Fibroblast of the aortic adventitia (primary cell): ENCODE measurements around the gene ITIH4. TPM values are rescaled to one million over a fixed set of nuclear protein-coding genes. Genes with fewer than 3 reads are reported as not detected.

Experiments
- DNase-seq: peaks from one replicate; pipeline ENCODE4 v3.0.0-alpha.2; 2010; ENCODE audit warnings: low read depth
- H3K4me3 ChIP-seq: 2 replicates; pipeline ENCODE4 v1.5.1; 2011; ENCODE audit warnings: low read depth, mild to moderate bottlenecking, control low read depth, low read length, moderate library complexity
- CTCF ChIP-seq: IDR thresholded peaks from 2 replicates; pipeline ENCODE4 v1.5.1; 2011; ENCODE audit warnings: mild to moderate bottlenecking, low read length, control low read depth, inconsistent platforms; ENCODE audit not compliant: insufficient read depth
- total RNA-seq: library from RNA; depleted of rRNA; stranded (reverse); fragments of >200 nt; gene quantifications from 2 replicates; pipeline ENCODE4 v1.2.3, GENCODE V29; 2012; ENCODE audit warnings: low replicate concordance

Gene ITIH4
- total RNA-seq, 1 donor: 0.36 TPM

GRCh38 chr3:52817860-52818259, 12.6 kb downstream of the ITIH4 start:
- DNase-seq: no peak
- H3K4me3 ChIP-seq: no peak overlapping the region
- TF ChIP-seq CTCF: no peak

GRCh38 chr3:52817221-52817620, 13.3 kb downstream of the ITIH4 start:
- H3K4me3 ChIP-seq: no peak overlapping the region
- TF ChIP-seq CTCF: no peak
- DNase-seq: no peak

- H3K4me3 ChIP-seq: no peak overlapping the region
- TF ChIP-seq CTCF: no peak
- no peak for DNase-seq
These were observed 13.8 kb downstream of the ITIH4 start for GRCh38 chr3:52816654-52817053.

GRCh38 chr3:52816199-52816598, 14.3 kb downstream of the ITIH4 start:
- no peak for DNase-seq
- TF ChIP-seq CTCF: no peak
- H3K4me3 ChIP-seq: no peak overlapping the region

- no peak for DNase-seq
- no peak for TF ChIP-seq CTCF
- H3K4me3 ChIP-seq: no peak overlapping the region
These were observed 16.7 kb downstream of the ITIH4 start for GRCh38 chr3:52813810-52814209.

- TF ChIP-seq CTCF: no peak
- H3K4me3 ChIP-seq: no peak overlapping the region
- DNase-seq: no peak
These were observed 18.9 kb downstream of the ITIH4 start for GRCh38 chr3:52811452-52812011.

- no peak for TF ChIP-seq CTCF
- no peak for DNase-seq
- H3K4me3 ChIP-seq: no peak overlapping the region
These were observed 19.5 kb downstream of the ITIH4 start for GRCh38 chr3:52810923-52811322.
